Gastrocnemius medialis (tissue), 4 donors: ENCODE measurements around the gene TANC1.

Experiments used
- CTCF ChIP-seq, 5 experiments: fragments of 450-650 bp in 3 of 5; fragments of 200-600 bp in 2 of 5; sonication (generic) in 2 of 5; IDR thresholded peaks in 4 of 5; conservative IDR thresholded peaks in 1 of 5; 1 replicate in 4 of 5; 2 replicates in 1 of 5; pipeline ENCODE4 v1.5.1; 2016 to 2019; ENCODE audit warnings: antibody characterized with exemption in 5 of 5, mild to moderate bottlenecking in 3 of 5, moderate library complexity in 3 of 5
- POLR2A ChIP-seq, 2 donors: fragments of 450-650 bp; IDR thresholded peaks; one replicate each; pipeline ENCODE4 v1.6.1; 2017; ENCODE audit warnings: antibody characterized with exemption in 2 of 2, mild to moderate bottlenecking in 2 of 2, moderate library complexity in 2 of 2

- TF ChIP-seq CTCF (IDR thresholded peaks at IDR 0.05 in 4 of 5, conservative IDR thresholded peaks at IDR 0.05 in 1 of 5) (no peak), POLR2A (IDR thresholded peaks at IDR 0.05) (no peak)
These were observed 61.5 kb downstream of the TANC1 start for GRCh38 chr2:159029936-159030335.
